Upper lobe of left lung (tissue), 6 donors: ENCODE data around the gene CELF5. TPM values are rescaled to one million over a fixed set of nuclear protein-coding genes. Genes with fewer than 3 reads are reported as not detected.
"Not testable (repeated sequence)": the region's sequence is repeated elsewhere in the genome, so short reads cannot be mapped to it uniquely, and the experiment has no call there.

Experiments used
- ATAC-seq, 2 donors: fragments of 200-7000 bp; cut with Tn5 transposase; one replicate each; pipeline ENCODE4 v1.9.1; 2022; ENCODE audit warnings: mild to moderate bottlenecking in 2 of 2, moderate library complexity in 2 of 2; ENCODE audit not compliant: low FRiP score in 2 of 2
- DNase-seq, 2 donors: peaks; one replicate each; pipeline ENCODE4 v3.0.0-alpha.2; 2019 to 2020
- H3K27ac ChIP-seq, 4 donors: fragments of 200-600 bp; sonication (generic); one replicate each; pipeline ENCODE4 v1.5.1; 2016 to 2019
- H3K27me3 ChIP-seq, 4 donors: fragments of 200-600 bp; sonication (generic); one replicate each; pipeline ENCODE4 v1.5.1; 2017 to 2019
- H3K36me3 ChIP-seq, 4 donors: fragments of 200-600 bp; sonication (generic); one replicate each; pipeline ENCODE4 v1.5.1; 2016 to 2019
- H3K4me1 ChIP-seq, 4 donors: fragments of 200-600 bp; sonication (generic); one replicate each; pipeline ENCODE4 v1.5.1; 2018 to 2019
- H3K4me3 ChIP-seq, 4 donors: fragments of 200-600 bp; sonication (generic); one replicate each; pipeline ENCODE4 v1.5.1; 2017 to 2019; ENCODE audit warnings: mild to moderate bottlenecking in 2 of 4, moderate library complexity in 1 of 4
- H3K9me3 ChIP-seq, 4 donors: fragments of 200-600 bp; sonication (generic); one replicate each; pipeline ENCODE4 v1.5.1; 2018 to 2019
- CTCF ChIP-seq, 6 experiments: fragments of 450-650 bp in 4 of 6; fragments of 200-600 bp in 2 of 6; sonication (generic) in 2 of 6; IDR thresholded peaks; one replicate each; pipeline ENCODE4 v1.5.1; 2016 to 2019; ENCODE audit warnings: antibody characterized with exemption in 6 of 6
- EP300 ChIP-seq, 4 donors: sonication (generic); formaldehyde crosslinking; IDR thresholded peaks; one replicate each; pipeline ENCODE4 v1.5.1; 2017; ENCODE audit warnings: antibody characterized with exemption in 4 of 4, control low read depth in 2 of 4
- POLR2A ChIP-seq, 4 donors: fragments of 450-650 bp; IDR thresholded peaks; one replicate each; pipeline ENCODE4 v1.5.1; 2016 to 2017; ENCODE audit warnings: antibody characterized with exemption in 4 of 4, mild to moderate bottlenecking in 2 of 4
- POLR2AphosphoS5 ChIP-seq, 2 donors: sonication (generic); formaldehyde crosslinking; IDR thresholded peaks; one replicate each; pipeline ENCODE4 v1.5.1; 2017; ENCODE audit warnings: antibody characterized with exemption in 2 of 2
- WGBS, 2 donors: methylation state at CpG; one replicate each; pipeline ENCODE4 v1.1.5; 2017 to 2018; 5-methylcytosine and 5-hydroxymethylcytosine counted together
- total RNA-seq, 6 donors: library from RNA; depleted of rRNA in 4 of 6; stranded (reverse); fragments of >200 nt in 4 of 6; gene quantifications; one replicate each; pipeline versions ENCODE4 v1.1.0 to v1.2.1, GENCODE V29; 2016 to 2021
- donor health status: DM: no; HTN: no; CAD: no; lungs with moderate emphysema.
- donor health status: DM: no; HTN: yes; CAD: no; lungs with severe emphysema.

Gene CELF5
- total RNA-seq, 6 donors from 2014 or later: 0.49 to 0.76 TPM; not detected in 4

- Histone ChIP-seq H3K4me3 (peak overlapping the region in 3 of 4 donors; percentile 16 to 39 (median 37)), H3K27ac (peak overlapping the region in 1 of 4 donors; percentile 56), H3K36me3 (no peaks in the 10 kb centered on the region), H3K27me3 (peaks cover 0 to 19% (median 0%) of the 10 kb centered on the region in 4 donors), H3K4me1 (peaks cover 10 to 21% (median 14%) of the 10 kb centered on the region in 4 donors), H3K9me3 (no peaks in the 10 kb centered on the region)
- DNase-seq: peak; percentile 90
- WGBS, 2 donors: 2 to 3% methylated on average over 17 to 32 of the region's 38 CpGs
- TF ChIP-seq EP300 (IDR thresholded peaks at IDR 0.05) (no peak), POLR2A (IDR thresholded peaks at IDR 0.05) (peak in 1 of 4 donors; percentile 38)
- peak; percentile 70 to 91 for ATAC-seq
Measured at GRCh38 chr19:3284759-3285646, 60.5 kb downstream of the CELF5 start.

- ATAC-seq (peak in 1 of 2 donors; percentile 40), DNase-seq (peak in 1 of 2 donors; percentile 89)
- TF ChIP-seq POLR2A (IDR thresholded peaks at IDR 0.05) (no peak), EP300 (IDR thresholded peaks at IDR 0.05) (no peak), CTCF (IDR thresholded peaks at IDR 0.05) (no peak), POLR2AphosphoS5 (IDR thresholded peaks at IDR 0.05) (no peak)
- Histone ChIP-seq H3K4me3 (peak overlapping the region in 3 of 4 donors; percentile 8 to 29 (median 13)), H3K36me3 (no peaks in the 10 kb centered on the region), H3K27me3 (peaks cover 0 to 17% (median 0%) of the 10 kb centered on the region in 4 donors), H3K4me1 (peaks cover 10 to 21% (median 14%) of the 10 kb centered on the region in 4 donors), H3K27ac (no peak overlapping the region), H3K9me3 (no peaks in the 10 kb centered on the region)
- WGBS, 2 donors: 5 to 10% methylated on average over 2 to 10 of the region's 40 CpGs
Measured at GRCh38 chr19:3285647-3286176, 61.3 kb downstream of the CELF5 start.

GRCh38 chr19:3287814-3288213 is 63.4 kb downstream of the CELF5 start:
- 50 to 59% methylated on average over 11 of the region's 11 CpGs for WGBS, 2 donors
- H3K9me3 ChIP-seq: no peaks in the 10 kb centered on the region
- ATAC-seq (no peak), DNase-seq (no peak)
- TF ChIP-seq POLR2A (IDR thresholded peaks at IDR 0.05) (no peak), POLR2AphosphoS5 (IDR thresholded peaks at IDR 0.05) (no peak), CTCF (IDR thresholded peaks at IDR 0.05) (no peak), EP300 (IDR thresholded peaks at IDR 0.05) (no peak)
- H3K4me1 ChIP-seq: peaks cover 10 to 21% (median 14%) of the 10 kb centered on the region in 4 donors
- H3K27ac ChIP-seq: no peak overlapping the region
- H3K4me3 ChIP-seq: no peak overlapping the region
- no peaks in the 10 kb centered on the region for H3K36me3 ChIP-seq
- H3K27me3 ChIP-seq: peaks cover 0 to 12% (median 0%) of the 10 kb centered on the region in 4 donors

- ATAC-seq, H3K36me3 ChIP-seq, H3K27ac ChIP-seq, H3K9me3 ChIP-seq, DNase-seq, H3K4me3 ChIP-seq, H3K27me3 ChIP-seq: not testable (repeated sequence)
- H3K4me1 ChIP-seq: peaks cover 10 to 21% (median 14%) of the 10 kb centered on the region in 4 donors
- WGBS, 2 donors: 88% methylated on average over 5 of the region's 5 CpGs
Measured at GRCh38 chr19:3288437-3288836, 64.0 kb downstream of the CELF5 start.

GRCh38 chr19:3289971-3290569 is 65.6 kb downstream of the CELF5 start:
- no peak for ATAC-seq
- no peak overlapping the region for H3K27ac ChIP-seq

GRCh38 chr19:3290858-3291257 is 66.4 kb downstream of the CELF5 start:
- not testable (repeated sequence) for DNase-seq, H3K9me3 ChIP-seq, ATAC-seq, H3K4me3 ChIP-seq, H3K27me3 ChIP-seq, H3K36me3 ChIP-seq, H3K27ac ChIP-seq, H3K4me1 ChIP-seq
- 81 to 88% methylated on average over 6 of the region's 6 CpGs for WGBS, 2 donors

More at GRCh38 chr19:3289971-3290569, 65.6 kb downstream of the CELF5 start:
- peaks cover 0 to 9% (median 0%) of the 10 kb centered on the region in 4 donors for H3K27me3 ChIP-seq
- DNase-seq: no peak
- TF ChIP-seq CTCF (IDR thresholded peaks at IDR 0.05) (no peak), EP300 (IDR thresholded peaks at IDR 0.05) (no peak), POLR2AphosphoS5 (IDR thresholded peaks at IDR 0.05) (no peak), POLR2A (IDR thresholded peaks at IDR 0.05) (no peak)
- H3K36me3 ChIP-seq: no peaks in the 10 kb centered on the region
- peaks cover 1 to 11% (median 5%) of the 10 kb centered on the region in 4 donors for H3K4me1 ChIP-seq
- peak overlapping the region in 1 of 4 donors; percentile 1 for H3K4me3 ChIP-seq
- 19 to 36% methylated on average over 15 to 23 of the region's 23 CpGs for WGBS, 2 donors
- no peaks in the 10 kb centered on the region for H3K9me3 ChIP-seq
